ENCODE results near the gene DTYMK.

Gene DTYMK

GRCh38 chr2:241706537-241706936 lies 19.9 kb upstream of the DTYMK start:
- no peak for DNase-seq (ENCODE audit: low read depth)

GRCh38 chr2:241703032-241703604 lies 16.5 kb upstream of the DTYMK start:
- DNase-seq (ENCODE audit: low read depth), result no peak

DNA sequence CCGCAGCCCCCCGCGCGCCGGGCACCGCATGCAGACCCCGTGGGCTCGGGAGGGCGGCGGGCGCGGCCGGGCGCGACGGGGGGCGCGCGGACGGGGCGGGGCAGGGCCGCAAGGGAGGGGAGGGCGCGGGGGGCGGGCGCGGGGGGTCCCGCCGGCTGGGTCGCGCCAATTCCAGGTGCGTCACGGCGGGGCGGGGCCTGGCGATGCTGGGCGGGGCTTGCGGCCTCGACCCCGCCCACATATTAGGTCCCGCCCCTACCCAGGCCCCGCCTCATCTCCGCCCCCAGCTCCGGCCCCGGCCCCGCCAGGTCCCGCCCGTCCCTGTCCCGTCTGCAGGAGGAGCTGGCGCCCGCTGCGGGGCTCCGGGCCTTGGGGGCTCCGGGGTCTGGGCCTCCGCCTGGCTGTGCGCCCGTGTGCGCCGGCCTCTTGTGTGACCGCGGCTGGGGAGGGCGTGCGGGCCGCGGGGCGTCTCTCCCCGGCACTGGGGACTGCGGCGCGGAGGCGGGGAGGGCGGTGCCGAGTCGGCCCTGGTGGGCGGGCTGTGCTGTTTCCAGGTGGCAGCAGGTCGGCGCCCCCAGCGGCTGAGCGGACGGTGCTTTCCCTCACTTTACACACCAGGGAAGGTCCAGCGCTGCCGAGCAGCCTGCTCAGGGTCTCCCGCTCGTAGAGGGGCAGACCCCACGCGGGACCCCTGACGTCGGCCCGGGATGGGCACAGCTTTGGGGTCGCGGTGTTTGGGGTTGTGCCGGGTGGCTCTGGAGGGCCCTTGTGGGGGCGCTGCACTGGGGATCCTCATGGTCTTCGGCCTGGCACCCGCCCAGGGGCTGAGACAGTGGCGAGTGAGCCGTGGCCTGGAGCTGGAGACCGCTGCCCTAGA lies 15.8 kb upstream of the DTYMK start:
- peak; percentile 85 for DNase-seq (ENCODE audit: low read depth)

- DNase-seq (ENCODE audit: low read depth), result peak; percentile 96
Observed at GRCh38 chr2:241701399-241702154, 15.0 kb upstream of the DTYMK start, which contains the start of gene ING5. ING5 (plus strand) TSS chr2:241702039; CDS start chr2:241702066, 27 bp downstream.

DNA sequence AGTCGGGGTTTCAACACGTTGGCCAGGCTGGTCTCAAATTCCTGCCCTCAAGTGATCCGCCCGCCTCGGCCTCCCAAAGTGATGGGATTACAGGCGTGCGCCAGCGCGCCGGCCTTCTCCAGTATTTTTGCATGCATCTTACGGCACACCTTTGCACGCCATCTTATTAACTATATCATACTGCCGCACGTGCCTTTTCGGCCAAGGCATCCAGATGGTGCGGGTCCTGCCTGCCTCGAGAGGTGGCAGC lies 14.5 kb upstream of the DTYMK start:
- DNase-seq (ENCODE audit: low read depth), result no peak

DNA sequence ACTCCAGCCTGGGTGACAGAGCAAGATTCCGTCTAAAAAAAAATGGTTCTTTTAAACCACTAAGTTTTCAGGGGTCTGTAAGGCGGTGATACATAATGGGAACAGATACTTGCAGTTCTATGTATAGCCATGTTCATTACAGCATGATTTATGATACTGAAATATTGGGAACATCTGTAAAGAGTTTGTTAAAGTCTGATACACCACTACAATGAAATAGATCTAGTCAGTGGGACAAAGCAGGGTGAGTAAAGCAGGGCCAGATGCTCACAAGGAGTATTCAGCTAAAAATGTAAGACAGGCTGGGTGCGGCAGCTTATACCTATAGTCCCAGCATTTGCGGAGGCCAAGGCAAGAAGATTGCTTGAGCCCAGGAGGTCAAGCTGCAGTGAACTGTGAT lies 9.0 kb upstream of the DTYMK start:
- no peak for DNase-seq (ENCODE audit: low read depth)

DNA sequence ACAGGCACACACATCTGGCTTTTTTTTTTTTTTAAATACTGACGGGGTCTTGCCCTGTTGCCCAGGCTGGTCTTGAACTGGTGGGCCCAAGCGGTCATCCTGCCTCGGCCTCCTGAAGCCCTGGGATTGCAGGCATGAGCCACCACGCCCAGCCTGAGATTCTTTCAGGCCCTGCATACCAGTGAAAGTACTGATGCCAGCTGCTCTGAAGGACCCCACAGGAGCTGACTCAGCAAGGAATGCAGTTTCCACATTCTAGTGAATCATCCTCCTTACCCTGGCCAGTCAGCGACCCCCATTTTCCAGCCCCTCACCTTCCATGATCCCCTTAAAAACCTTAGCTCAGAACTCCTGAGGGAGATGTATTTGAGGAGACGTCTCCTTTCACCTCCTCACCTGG lies 5.8 kb upstream of the DTYMK start:
- no peak for DNase-seq (ENCODE audit: low read depth)

GRCh38 chr2:241690202-241690717 lies 3.6 kb upstream of the DTYMK start:
- DNase-seq (ENCODE audit: low read depth), result no peak

- DNase-seq (ENCODE audit: low read depth), result no peak
Observed at GRCh38 chr2:241689306-241689705, 2.7 kb upstream of the DTYMK start.

DNA sequence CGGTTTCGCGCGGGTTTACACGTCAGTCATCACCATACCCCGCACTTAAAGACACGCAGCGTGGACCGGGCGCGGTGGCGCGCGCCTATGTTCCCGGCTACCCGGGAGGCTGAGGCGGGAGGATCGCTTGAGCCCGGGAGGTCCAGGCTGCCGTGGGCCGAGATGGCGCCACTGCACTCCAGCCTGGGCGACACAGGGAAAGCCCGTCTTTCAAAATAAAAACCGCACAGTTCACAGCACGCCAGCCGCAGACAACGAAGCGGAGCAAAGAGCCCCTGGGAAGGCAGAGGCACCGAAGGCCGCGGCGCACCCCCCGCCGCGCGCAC lies 328 bp downstream of the DTYMK start:
- no peak for DNase-seq (ENCODE audit: low read depth)

- no peak for DNase-seq (ENCODE audit: low read depth)
Observed at GRCh38 chr2:241680827-241681599, 5.6 kb downstream of the DTYMK start.

GRCh38 chr2:241680044-241680443 lies 6.6 kb downstream of the DTYMK start:
- no peak for DNase-seq (ENCODE audit: low read depth)

GRCh38 chr2:241678784-241679540 lies 7.7 kb downstream of the DTYMK start:
- DNase-seq (ENCODE audit: low read depth), result no peak

DNA sequence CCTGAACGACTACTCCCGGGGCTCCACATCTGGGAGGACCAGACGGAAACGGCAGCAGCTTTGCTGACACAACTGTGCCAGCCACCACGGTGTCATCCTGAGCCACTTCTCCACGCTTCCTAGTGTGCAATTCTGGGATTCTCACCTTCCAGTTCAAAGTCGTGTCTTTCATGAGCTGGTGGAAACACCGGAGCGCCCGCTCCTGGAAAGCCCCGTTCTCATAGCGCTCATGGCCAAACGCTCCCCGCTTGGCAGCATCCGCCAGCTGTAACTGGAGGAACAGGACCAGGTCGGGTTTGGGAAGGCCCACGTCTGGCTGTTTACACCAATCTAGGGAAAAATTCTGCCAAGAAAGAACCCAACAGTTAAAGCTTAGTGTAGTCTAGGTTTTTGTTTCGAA lies 8.3 kb downstream of the DTYMK start:
- no peak for DNase-seq (ENCODE audit: low read depth)

- no peak for DNase-seq (ENCODE audit: low read depth)
Observed at GRCh38 chr2:241677392-241677791, 9.2 kb downstream of the DTYMK start.

DNA sequence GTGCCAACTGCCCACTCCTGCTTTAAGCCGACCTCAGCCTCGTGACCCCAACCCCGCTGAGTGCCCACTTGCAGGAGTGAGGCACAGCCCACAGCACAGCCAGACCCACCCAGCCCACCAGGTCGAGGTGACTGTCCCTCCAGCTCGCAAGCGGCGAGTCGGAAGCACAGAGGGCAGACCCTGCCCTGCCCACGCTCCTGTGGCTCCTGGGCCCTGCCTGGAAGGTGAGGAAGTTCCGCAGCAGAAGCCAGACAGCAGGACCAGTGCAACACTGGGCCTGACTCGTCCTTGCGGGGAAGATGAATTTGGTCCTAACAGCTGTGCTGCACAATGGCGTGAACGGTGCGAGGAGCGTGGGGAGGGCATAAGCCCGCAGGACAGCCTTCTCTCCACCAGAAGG lies 9.9 kb downstream of the DTYMK start:
- no peak for DNase-seq (ENCODE audit: low read depth)

- no peak for DNase-seq (ENCODE audit: low read depth)
Observed at GRCh38 chr2:241675885-241676284, 10.7 kb downstream of the DTYMK start.

DNA sequence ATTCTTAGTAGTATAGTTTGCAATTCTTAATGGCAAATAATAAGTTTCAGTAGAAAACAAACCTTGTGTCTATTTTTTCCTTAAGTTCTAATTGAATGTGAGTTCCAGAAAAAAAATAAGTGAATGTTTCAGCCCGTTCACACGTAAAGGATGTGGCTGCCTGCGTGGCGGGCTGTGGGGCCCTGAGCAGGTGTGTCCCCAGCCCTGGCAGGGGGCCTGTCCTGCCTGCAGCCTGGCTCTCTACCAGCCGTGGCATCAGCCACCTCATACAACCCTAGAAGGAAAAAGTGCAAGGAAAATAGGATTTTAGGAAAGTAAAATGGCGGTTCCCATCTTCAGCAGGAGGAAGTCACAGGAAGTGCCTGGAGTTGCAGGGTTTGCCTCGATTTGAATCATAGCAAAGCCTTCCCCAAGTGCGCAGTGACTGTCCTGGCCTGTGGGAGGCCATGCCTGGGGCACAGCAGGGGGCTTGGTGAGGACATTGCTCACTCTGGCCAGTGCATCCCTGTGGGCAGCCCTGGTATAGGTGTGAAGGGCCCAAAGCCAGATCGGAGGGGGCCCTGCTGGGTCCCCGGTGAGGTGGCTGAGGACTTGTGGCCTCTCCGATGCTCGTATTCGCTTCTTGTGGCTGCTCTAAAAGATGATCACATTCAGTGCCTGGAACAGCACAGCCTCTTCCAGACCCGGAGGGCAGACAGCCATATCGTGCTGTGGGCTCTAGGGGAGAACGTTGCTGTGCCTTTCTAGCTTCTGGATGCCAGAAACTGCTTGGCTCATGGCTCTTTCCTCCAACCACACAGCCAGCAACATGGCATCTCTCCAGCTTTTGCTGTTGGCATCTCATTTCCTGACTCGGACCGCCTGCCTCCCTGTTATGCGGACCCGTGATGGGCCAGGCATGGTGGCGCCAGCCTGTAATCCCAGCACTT lies 12.6 kb downstream of the DTYMK start:
- DNase-seq (ENCODE audit: low read depth), result no peak

DNA sequence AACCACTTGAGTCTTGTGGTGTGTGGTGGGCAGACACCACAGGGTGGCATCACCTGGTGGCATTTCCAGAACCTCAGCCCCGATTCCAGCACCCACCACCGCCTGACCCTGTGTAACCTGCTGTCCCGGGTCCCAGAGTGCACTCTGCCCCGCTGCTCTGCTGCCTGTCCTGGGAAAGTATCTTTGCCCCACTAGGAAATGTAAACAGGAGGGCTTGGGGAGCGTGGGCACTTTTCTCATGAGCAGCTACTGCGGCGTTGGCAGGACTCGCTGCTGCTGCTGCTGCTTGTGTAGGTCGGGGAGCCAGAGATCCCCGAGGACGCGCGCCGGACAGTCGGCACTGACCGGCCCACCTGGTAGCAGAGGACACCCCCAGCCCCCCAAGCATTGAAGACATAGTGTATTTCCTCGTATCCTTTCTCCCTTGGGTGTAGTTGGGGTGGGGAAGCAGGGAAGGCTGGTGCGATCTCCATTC lies 13.4 kb downstream of the DTYMK start:
- DNase-seq (ENCODE audit: low read depth), result no peak

All from activated T-helper 9 cell treated with anti-CD3 and anti-CD28 coated beads, Interleukin-2, amount 50 U/mL, for 16 hours (primary cell).